Hepatocyte (in vitro differentiated cells): ENCODE measurements around the gene STAC3.

Source experiments
- EZH2 ChIP-seq: fragments of 200-600 bp; sonication (generic); IDR thresholded peaks from 2 replicates; pipeline ENCODE4 v1.6.1; 2016; ENCODE audit warnings: antibody characterized with exemption, mild to moderate bottlenecking, borderline replicate concordance
- EZH2phosphoT487 ChIP-seq: fragments of 200-600 bp; sonication (generic); IDR thresholded peaks from one replicate; pipeline ENCODE4 v1.6.1; 2018; ENCODE audit warnings: antibody characterized with exemption, mild to moderate bottlenecking, low read depth, moderate library complexity; ENCODE audit not compliant: unreplicated experiment, severe bottlenecking
- TF ChIP-seq, protein P1 (sequence below): fragments of 200-600 bp; sonication (generic); IDR thresholded peaks from 2 replicates; pipeline ENCODE4 v1.5.1; 2016; ENCODE audit warnings: antibody characterized with exemption, mild to moderate bottlenecking; ENCODE audit not compliant: poor library complexity

DNA sequence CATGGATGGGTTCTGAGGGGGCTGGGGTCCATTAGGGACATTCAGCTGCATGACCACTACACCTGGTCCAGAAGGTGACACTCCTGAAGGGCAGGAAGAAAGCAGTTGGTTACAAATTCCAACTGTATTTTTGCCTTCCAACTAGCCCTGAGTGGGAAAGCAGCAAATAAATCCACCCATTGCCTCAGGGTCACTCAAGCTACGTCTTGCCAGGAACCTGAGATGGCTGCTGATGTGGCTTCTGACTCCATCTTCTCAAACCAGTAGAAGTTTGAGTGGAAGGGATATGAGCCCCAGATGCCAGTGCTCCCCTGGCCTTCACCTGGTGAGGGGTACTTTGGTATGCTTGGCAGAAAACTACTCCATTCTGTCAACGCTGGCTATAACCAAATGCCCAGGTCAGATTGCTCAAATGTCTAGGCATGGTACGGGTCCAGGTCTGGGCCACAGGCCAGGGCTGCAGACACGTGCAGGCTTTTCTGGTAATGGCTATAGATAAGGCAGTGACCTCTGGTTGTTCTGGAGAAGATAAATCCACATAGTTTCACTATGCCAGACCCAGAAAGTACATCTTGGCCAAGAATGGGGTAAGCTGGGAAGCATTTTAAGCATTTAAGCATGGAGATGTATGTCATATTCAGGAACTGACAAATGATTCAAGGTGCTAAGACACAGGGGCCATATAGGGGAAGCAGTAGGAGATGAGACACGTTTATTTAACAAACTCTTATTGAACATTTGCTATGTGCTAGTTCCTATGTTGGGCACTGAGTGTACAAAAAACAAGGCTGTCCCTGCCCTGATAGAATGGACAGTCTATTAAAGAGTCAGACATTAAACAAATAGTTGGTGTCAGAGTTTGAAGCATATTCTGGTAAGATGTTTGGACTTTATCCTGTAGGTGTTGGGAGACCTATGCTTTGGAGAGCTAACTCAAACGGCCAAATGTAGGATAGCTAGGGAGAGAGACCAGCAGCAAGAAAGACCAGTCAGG lies 8.3 kb upstream of the STAC3 start:
- TF ChIP-seq, protein P1, sequence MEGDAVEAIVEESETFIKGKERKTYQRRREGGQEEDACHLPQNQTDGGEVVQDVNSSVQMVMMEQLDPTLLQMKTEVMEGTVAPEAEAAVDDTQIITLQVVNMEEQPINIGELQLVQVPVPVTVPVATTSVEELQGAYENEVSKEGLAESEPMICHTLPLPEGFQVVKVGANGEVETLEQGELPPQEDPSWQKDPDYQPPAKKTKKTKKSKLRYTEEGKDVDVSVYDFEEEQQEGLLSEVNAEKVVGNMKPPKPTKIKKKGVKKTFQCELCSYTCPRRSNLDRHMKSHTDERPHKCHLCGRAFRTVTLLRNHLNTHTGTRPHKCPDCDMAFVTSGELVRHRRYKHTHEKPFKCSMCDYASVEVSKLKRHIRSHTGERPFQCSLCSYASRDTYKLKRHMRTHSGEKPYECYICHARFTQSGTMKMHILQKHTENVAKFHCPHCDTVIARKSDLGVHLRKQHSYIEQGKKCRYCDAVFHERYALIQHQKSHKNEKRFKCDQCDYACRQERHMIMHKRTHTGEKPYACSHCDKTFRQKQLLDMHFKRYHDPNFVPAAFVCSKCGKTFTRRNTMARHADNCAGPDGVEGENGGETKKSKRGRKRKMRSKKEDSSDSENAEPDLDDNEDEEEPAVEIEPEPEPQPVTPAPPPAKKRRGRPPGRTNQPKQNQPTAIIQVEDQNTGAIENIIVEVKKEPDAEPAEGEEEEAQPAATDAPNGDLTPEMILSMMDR, result no peak
- TF ChIP-seq EZH2, result no peak
- TF ChIP-seq EZH2phosphoT487, result no peak
